GM23248 (cell line): ENCODE data around the gene BIRC7. TPM values are rescaled to one million over a fixed set of nuclear protein-coding genes. Genes with fewer than 3 reads are reported as not detected.
"Not testable (repeated sequence)": the region's sequence is repeated elsewhere in the genome, so short reads cannot be mapped to it uniquely, and the experiment has no call there.

ENCODE experiments used
- DNase-seq: peaks from one replicate; pipeline ENCODE4 v3.0.0-alpha.2; 2015
- H2AFZ ChIP-seq: fragments of 200-600 bp; sonication (generic); 2 replicates; pipeline ENCODE4 v1.6.1; 2016; ENCODE audit warnings: antibody characterized with exemption
- H3F3A ChIP-seq: fragments of 200-600 bp; sonication (generic); 2 replicates; pipeline ENCODE4 v1.6.1; 2016; ENCODE audit warnings: mild to moderate bottlenecking, antibody characterized with exemption, mixed run types; ENCODE audit not compliant: insufficient read depth
- H3K27ac ChIP-seq: fragments of 200-600 bp; sonication (generic); 2 replicates; pipeline ENCODE4 v1.5.1; 2016; ENCODE audit warnings: mild to moderate bottlenecking
- H3K27me3 ChIP-seq: fragments of 200-600 bp; sonication (generic); replicated peaks from 2 replicates; pipeline ENCODE4 v1.6.1; 2016; ENCODE audit warnings: mild to moderate bottlenecking; ENCODE audit not compliant: insufficient read depth
- H3K36me3 ChIP-seq: fragments of 200-600 bp; sonication (generic); 2 replicates; pipeline ENCODE4 v1.6.1; 2016; ENCODE audit warnings: low read depth, mild to moderate bottlenecking
- H3K4me1 ChIP-seq: fragments of 200-600 bp; sonication (generic); 2 replicates; pipeline ENCODE4 v1.6.1; 2016; ENCODE audit warnings: mild to moderate bottlenecking; ENCODE audit not compliant: insufficient read depth
- H3K4me2 ChIP-seq: fragments of 200-600 bp; sonication (generic); one replicate; pipeline ENCODE4 v1.6.1; 2016; ENCODE audit warnings: mild to moderate bottlenecking; ENCODE audit not compliant: unreplicated experiment
- H3K4me3 ChIP-seq: fragments of 200-600 bp; sonication (generic); 2 replicates; pipeline ENCODE4 v1.5.1; 2016; ENCODE audit warnings: mild to moderate bottlenecking
- H3K79me2 ChIP-seq: fragments of 200-600 bp; sonication (generic); 2 replicates; pipeline ENCODE4 v1.6.1; 2016; ENCODE audit warnings: mild to moderate bottlenecking; ENCODE audit not compliant: insufficient read depth
- H3K9ac ChIP-seq: fragments of 200-600 bp; sonication (generic); 2 replicates; pipeline ENCODE4 v1.6.1; 2016; ENCODE audit warnings: mild to moderate bottlenecking
- H3K9me2 ChIP-seq: fragments of 200-600 bp; sonication (generic); 2 replicates; pipeline ENCODE4 v1.6.1; 2016; ENCODE audit warnings: mixed run types, mild to moderate bottlenecking, moderate library complexity; ENCODE audit not compliant: insufficient read depth
- H3K9me3 ChIP-seq: fragments of 200-600 bp; sonication (generic); one replicate; pipeline ENCODE4 v1.6.1; 2017; ENCODE audit warnings: low read depth
- H4K20me1 ChIP-seq: fragments of 200-600 bp; sonication (generic); 2 replicates; pipeline ENCODE4 v1.6.0; 2016; ENCODE audit not compliant: insufficient read depth
- EZH2 ChIP-seq: fragments of 200-600 bp; sonication (generic); IDR thresholded peaks from 2 replicates; pipeline ENCODE4 v1.6.1; 2018; ENCODE audit warnings: antibody characterized with exemption, mild to moderate bottlenecking; ENCODE audit not compliant: insufficient read depth, poor library complexity, severe bottlenecking
- EZH2phosphoT487 ChIP-seq: fragments of 200-600 bp; sonication (generic); IDR thresholded peaks from 2 replicates; pipeline ENCODE4 v1.6.1; 2018; ENCODE audit warnings: antibody characterized with exemption, moderate library complexity, mild to moderate bottlenecking, low read depth; ENCODE audit not compliant: insufficient read depth
- WGBS, 2 experiments: methylation state at CpG; one replicate each; pipeline ENCODE4 v1.1.6; 2015 to 2017; ENCODE audit warnings: low lambda C conversion rate in 2 of 2, low coverage in 1 of 2; ENCODE audit errors: missing lambda C conversion rate in 2 of 2; 5-methylcytosine and 5-hydroxymethylcytosine counted together
- in situ Hi-C: fragments of 300-500 bp; cut with MboI; formaldehyde crosslinking; loops from 2 replicates; pipeline ENCODE4 v1.15.0; 2020
- polyA plus RNA-seq: library from polyadenylated mRNA; unstranded; fragments of >200 nt; fragmentation: Nextera tagmentation; extraction: Ambion mirVana; gene quantifications from 2 replicates; pipeline ENCODE4 v1.2.1, GENCODE V29; 2016
- total RNA-seq: library from RNA; depleted of rRNA; stranded (reverse); fragments of >200 nt; shearing (Covaris generic); gene quantifications from 2 replicates; pipeline ENCODE4 v1.2.3, GENCODE V29; 2014

The BIRC7 gene
- total and polyA plus RNA-seq, 2 experiments from 2014 or later, result not detected

- Histone ChIP-seq H3F3A (no peaks in the 10 kb centered on the region), H4K20me1 (no peaks in the 10 kb centered on the region), H3K9me2 (no peaks in the 10 kb centered on the region), H3K4me3 (no peak overlapping the region), H3K79me2 (no peaks in the 10 kb centered on the region), H3K4me2 (no peak overlapping the region), H3K9ac (no peak overlapping the region), H3K36me3 (no peaks in the 10 kb centered on the region), H2AFZ (no peak overlapping the region), H3K9me3 (no peaks in the 10 kb centered on the region), H3K27me3 (peaks cover 21% of the 10 kb centered on the region), H3K27ac (no peak overlapping the region), H3K4me1 (no peaks in the 10 kb centered on the region)
- TF ChIP-seq EZH2, result no peak
- TF ChIP-seq EZH2phosphoT487, result no peak
- in situ Hi-C loops, result no loop called here
- no peak for DNase-seq
- 67 to 78% methylated on average over 14 to 15 of the region's 15 CpGs for WGBS, 2 experiments
Measured at GRCh38 chr20:63249891-63250290, 14.2 kb downstream of the BIRC7 start.

- H3K9me3 ChIP-seq, H3K9me2 ChIP-seq, DNase-seq, H3K27ac ChIP-seq, in situ Hi-C loops, H3K4me2 ChIP-seq, H4K20me1 ChIP-seq, H3K4me3 ChIP-seq, H3K4me1 ChIP-seq, H3K9ac ChIP-seq, H2AFZ ChIP-seq, H3F3A ChIP-seq, H3K36me3 ChIP-seq, H3K79me2 ChIP-seq: not testable (repeated sequence)
- peaks cover 35% of the 10 kb centered on the region for H3K27me3 ChIP-seq
- WGBS, 2 experiments, result 38 to 39% methylated on average over 13 to 14 of the region's 14 CpGs
Measured at GRCh38 chr20:63251350-63251749, 15.6 kb downstream of the BIRC7 start.

GRCh38 chr20:63252284-63252711 lies 16.6 kb downstream of the BIRC7 start:
- no peaks in the 10 kb centered on the region for H3K79me2 ChIP-seq
- no peaks in the 10 kb centered on the region for H4K20me1 ChIP-seq
- H3K27ac ChIP-seq, result no peak overlapping the region
- H3K4me2 ChIP-seq, result no peak overlapping the region
- no peaks in the 10 kb centered on the region for H3K9me3 ChIP-seq
- 39 to 41% methylated on average over 7 to 8 of the region's 8 CpGs for WGBS, 2 experiments
- no peaks in the 10 kb centered on the region for H3K4me1 ChIP-seq
- DNase-seq, result no peak
- H3K36me3 ChIP-seq, result no peaks in the 10 kb centered on the region
- no peak overlapping the region for H3K9ac ChIP-seq
- in situ Hi-C loops, result no loop called here
- H3K27me3 ChIP-seq, result peaks cover 35% of the 10 kb centered on the region
- TF ChIP-seq EZH2phosphoT487, result no peak
- no peak for TF ChIP-seq EZH2
- H3F3A ChIP-seq, result no peaks in the 10 kb centered on the region
- no peaks in the 10 kb centered on the region for H3K9me2 ChIP-seq
- H2AFZ ChIP-seq, result no peak overlapping the region
- no peak overlapping the region for H3K4me3 ChIP-seq

GRCh38 chr20:63253065-63253437 lies 17.3 kb downstream of the BIRC7 start:
- Histone ChIP-seq H3K4me1 (no peaks in the 10 kb centered on the region), H3K27ac (no peak overlapping the region), H3K27me3 (peaks cover 31% of the 10 kb centered on the region), H3K4me2 (no peak overlapping the region), H3K9ac (no peak overlapping the region), H3K9me3 (no peaks in the 10 kb centered on the region), H3K36me3 (no peaks in the 10 kb centered on the region), H4K20me1 (no peaks in the 10 kb centered on the region), H3F3A (no peaks in the 10 kb centered on the region), H3K79me2 (no peaks in the 10 kb centered on the region), H3K4me3 (no peak overlapping the region), H2AFZ (no peak overlapping the region), H3K9me2 (no peaks in the 10 kb centered on the region)
- WGBS, 2 experiments, result 31 to 34% methylated on average over 16 of the region's 16 CpGs
- in situ Hi-C loops, result no loop called here
- TF ChIP-seq EZH2, result no peak
- TF ChIP-seq EZH2phosphoT487, result no peak
- no peak for DNase-seq

GRCh38 chr20:63253438-63254231 lies 17.9 kb downstream of the BIRC7 start:
- TF ChIP-seq EZH2phosphoT487 (no peak), EZH2 (peak; percentile 84)
- WGBS, 2 experiments, result 2 to 4% methylated on average over 47 to 62 of the region's 89 CpGs
- H3K9me3 ChIP-seq, result no peaks in the 10 kb centered on the region
- H3K4me2 ChIP-seq, result no peak overlapping the region
- no peaks in the 10 kb centered on the region for H3K36me3 ChIP-seq
- no peak overlapping the region for H3K4me3 ChIP-seq
- H3K9ac ChIP-seq, result no peak overlapping the region
- H3K4me1 ChIP-seq, result no peaks in the 10 kb centered on the region
- H3F3A ChIP-seq, result no peaks in the 10 kb centered on the region
- H3K27ac ChIP-seq, result no peak overlapping the region
- H3K27me3 ChIP-seq, result peaks cover 25% of the 10 kb centered on the region
- H2AFZ ChIP-seq, result no peak overlapping the region
- H4K20me1 ChIP-seq, result no peaks in the 10 kb centered on the region
- H3K9me2 ChIP-seq, result no peaks in the 10 kb centered on the region
- peak; percentile 36 for DNase-seq
- in situ Hi-C loops, result no loop called here
- H3K79me2 ChIP-seq, result no peaks in the 10 kb centered on the region
